Brain pericyte (primary cell): ENCODE data around the gene JADE1.

Experiments used
- DNase-seq: peaks from one replicate; pipeline ENCODE4 v3.0.0-alpha.2; 2012; ENCODE audit warnings: low read depth, low spot score

The JADE1 gene

DNA sequence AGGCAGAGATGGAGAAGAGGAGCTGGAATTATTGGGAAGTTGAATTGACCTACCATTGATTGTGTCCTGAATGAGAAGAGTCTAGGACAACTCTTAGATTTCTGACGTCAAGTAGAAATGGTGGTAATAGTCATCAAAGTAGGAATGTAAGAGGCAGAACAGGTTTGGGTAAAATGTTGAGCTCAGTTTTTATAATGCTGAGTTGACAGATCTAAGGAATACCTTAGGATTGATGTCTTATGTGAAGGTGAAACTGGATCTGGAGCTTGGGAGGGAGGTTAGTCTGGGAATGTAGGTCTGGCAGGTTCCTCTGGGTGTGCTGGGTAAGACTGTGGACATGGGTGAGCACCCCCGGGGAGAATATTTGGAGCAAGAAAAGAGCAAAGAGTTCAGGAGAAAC is 31.9 kb downstream of the JADE1 start:
- DNase-seq, result no peak

- peak; percentile 90 for DNase-seq
Observed at GRCh38 chr4:128844931-128845330, 35.4 kb downstream of the JADE1 start.

DNA sequence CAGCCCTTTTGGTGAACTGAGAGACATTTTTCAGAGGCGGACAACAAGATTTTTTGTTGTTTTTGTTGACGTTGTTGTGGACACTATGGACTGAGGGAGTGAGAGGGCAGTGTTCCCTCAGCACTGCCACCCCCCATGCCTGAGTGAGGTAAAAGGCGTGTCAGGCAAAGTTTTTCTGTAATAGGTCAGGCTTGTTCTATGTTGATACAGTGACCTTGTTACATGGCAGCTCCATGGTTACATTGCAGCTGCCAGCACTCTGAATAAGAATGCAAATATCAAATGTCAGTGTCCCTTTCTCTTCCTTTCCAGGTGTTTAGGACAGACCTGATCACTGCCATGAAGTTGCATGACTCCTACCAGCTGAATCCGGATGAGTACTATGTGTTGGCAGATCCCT is 36.6 kb downstream of the JADE1 start:
- no peak for DNase-seq

DNA sequence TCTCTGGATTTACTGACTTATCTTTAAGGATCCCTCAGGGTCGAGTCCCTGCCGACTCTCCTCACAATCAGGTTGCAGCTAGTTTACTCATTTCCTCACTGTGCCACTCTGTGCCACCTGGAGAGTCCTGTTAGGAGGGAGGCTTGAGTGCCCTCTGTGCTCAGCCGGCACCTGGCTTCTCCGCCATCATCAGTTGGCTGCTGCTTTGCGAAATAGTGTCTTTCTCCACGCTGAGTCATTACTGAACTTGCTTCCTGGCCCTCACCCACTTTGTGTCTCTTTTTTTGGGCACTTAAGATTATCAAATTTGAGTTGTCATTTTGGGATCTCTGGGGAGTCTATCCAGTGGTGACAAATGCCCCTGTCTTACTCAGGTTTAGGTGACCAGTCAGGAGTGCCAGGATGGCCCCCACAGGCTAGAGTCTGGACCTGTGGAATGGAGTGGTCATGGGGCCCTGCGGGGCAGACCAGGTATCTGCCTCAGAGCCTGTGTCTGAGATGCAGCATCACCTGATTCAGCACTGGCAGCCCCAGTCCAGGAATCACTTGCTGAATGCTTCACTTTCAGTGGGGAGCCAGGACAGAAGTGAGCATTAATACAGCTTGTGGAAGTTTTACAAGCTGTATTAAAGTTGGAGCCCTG is 37.7 kb downstream of the JADE1 start:
- DNase-seq, result no peak

- DNase-seq, result peak; percentile 86
Observed at GRCh38 chr4:128848461-128848860, 39.0 kb downstream of the JADE1 start.

DNA sequence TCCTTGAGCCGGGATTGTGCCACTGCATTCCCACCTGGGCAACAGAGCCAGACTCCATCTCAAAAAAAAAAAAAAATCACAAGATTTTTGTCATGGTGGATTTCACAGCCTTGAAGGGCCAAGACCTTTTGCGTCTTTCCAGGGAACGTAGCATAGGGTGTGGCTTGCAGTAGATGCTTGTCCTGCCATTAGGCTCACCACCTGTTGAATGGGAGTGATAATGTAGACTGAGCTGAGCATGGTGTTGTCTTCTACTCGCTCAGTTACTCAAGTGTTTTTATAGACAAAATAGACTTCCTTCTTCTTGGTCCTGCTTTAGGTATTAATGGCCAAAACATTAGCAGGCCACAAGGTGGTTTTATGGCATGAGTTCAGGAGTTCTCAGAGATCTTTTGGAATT is 40.8 kb downstream of the JADE1 start:
- DNase-seq, result no peak

GRCh38 chr4:128853741-128854140 is 44.2 kb downstream of the JADE1 start:
- DNase-seq, result no peak

DNA sequence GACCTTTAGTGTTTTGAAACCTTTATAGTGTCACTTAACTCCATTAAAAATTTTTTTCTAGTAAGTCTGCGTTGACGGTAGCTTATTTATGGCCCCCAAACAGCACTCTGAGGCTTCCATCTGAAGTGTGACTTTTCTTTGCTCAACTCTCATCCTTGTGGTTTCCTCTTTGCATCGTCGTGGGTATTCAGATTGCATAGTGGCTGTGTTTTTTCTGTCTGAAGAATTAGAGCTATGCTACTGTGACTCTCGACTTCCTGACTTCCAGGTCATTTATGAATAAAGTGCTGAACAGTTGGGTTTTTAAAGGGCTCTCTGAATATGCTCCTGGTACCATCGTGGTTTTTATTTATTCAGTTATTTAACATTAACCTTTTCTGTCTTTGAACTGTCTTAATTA is 44.9 kb downstream of the JADE1 start:
- no peak for DNase-seq

DNA sequence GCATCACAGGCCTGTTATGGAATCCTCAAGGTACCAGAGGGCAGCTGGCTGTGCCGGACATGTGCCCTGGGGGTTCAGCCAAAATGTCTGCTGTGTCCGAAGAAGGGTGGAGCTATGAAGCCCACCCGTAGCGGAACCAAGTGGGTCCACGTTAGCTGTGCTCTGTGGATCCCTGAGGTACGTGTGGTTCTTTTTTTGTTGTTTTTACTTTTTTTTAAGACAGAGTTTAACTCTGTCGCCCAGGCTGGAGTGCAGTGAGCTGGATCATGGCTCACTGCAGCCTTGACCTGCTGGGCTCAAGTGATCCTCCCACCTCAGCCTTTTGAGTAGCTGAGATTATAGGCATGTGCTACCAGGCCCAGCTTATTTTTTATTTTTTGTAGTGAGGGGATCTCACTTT is 46.1 kb downstream of the JADE1 start:
- DNase-seq, result no peak

DNA sequence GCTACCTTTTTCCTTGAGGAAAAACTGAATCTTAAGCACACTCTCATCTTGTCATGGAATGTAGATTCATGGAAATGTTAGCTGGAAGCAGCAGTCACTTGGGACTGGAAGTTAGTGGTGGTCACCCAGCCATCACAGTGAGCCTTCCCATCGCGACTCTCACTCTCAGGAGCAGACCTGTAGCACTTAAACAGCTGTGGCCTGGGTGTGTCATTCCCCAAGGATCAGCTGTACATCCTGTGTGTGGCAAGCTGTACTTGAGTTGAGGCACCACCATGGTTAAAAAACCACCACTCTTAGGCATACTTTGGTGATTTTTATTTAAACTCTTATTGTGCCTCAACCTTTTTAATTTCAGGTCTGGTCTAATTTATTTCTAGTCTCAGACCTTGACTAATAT is 46.7 kb downstream of the JADE1 start:
- DNase-seq, result no peak

GRCh38 chr4:128858879-128859671 is 49.6 kb downstream of the JADE1 start:
- DNase-seq, result no peak

DNA sequence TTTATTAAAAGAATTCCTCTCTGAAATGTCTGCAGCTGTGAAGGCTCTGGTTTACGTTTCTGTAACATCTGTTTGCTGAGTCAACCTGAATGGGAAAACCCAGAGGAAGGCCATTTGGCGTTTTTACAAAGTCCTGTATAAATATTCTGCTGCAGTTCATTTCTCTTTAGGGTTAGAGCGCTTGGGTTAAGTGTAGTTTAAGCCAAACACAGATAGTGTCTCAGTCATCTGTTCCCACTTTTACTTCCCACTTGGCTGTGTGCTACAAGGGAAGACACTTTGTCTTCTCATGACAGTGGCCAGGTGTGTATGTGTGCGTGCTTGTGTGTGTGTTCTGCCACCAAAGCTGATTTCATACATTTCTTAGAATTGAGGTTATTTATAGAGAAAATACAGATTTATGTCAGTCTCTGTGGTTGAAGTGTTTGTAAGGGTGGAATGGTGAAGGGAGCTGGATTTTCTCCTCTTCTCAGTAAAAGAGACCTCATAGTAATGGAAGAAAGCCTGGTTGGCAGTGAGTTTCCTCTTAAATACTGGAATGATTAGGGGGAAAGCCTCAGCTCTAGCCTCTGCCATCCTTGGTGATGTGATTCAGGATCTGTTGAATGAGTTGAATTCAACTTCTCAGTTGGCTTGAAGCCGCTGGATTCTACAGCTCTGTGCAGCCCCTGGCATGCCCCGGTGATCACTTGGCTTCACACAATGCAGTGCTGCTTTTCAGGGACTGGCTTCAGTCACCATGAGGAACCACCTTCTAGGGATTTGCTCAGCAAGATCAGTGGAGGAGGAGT is 50.6 kb downstream of the JADE1 start:
- DNase-seq, result no peak

DNA sequence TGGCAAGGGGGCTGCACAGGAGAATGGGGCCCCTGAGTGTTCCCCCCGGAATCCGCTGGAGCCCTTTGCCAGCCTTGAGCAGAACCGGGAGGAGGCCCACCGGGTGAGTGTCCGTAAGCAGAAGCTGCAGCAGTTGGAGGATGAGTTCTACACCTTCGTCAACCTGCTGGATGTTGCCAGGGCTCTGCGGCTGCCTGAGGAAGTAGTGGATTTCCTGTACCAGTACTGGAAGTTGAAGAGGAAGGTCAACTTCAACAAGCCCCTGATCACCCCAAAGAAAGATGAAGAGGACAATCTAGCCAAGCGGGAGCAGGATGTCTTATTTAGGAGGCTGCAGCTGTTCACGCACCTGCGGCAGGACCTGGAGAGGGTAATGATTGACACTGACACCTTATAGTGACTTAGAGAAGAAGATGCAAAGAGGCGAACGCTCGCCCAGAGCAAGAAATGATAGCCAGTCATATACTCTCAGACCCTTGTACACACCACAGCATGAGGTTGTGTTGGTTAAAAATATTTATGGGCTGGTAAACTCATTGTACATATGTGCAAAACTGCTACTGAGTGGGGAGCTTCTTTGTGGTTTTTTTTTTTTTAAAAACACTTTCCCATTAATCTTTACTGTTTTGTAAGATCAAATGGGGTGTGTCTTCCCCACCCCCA is 52.5 kb downstream of the JADE1 start:
- no peak for DNase-seq

GRCh38 chr4:128862608-128863311 is 53.3 kb downstream of the JADE1 start:
- no peak for DNase-seq

GRCh38 chr4:128863312-128864075 is 54.0 kb downstream of the JADE1 start:
- DNase-seq, result peak; percentile 49

DNA sequence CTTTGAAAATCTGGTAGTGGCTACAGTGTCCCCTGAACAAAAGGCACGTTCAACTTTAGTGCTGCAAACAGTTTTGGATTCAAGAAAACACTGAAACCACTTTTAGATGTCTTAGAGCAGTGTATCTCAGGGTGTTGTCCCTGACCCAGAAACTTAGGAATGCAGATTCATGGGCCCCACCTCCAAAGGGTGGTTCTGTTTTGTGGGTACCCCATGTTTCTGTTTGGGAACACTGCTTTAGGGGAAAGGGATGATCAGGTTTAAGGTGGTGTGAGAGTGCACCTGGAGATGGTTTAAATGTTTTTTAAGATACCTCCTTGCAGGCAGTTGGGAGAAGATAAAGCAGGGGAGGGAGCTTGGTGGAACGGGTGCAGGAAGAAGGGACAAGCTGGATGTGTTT is 55.6 kb downstream of the JADE1 start:
- DNase-seq, result no peak

DNA sequence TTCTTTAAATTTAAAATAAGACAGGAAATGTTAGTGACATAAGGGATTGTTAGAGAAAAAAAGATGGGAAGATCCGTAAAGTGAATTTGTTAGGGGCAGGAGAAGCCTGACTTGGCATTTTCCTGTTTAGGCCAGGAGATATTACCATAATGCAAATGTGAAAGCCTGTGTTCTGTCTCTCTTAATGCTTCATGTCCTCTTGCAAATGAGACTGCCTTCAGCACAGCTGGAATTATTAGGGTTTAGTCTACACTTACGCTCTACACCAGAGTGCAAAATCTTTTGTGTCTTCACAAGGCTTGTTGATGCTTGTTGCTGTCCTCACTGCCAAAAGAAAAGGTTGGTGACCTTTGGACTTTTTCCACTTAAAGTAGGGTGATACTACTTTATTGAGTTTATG is 56.8 kb downstream of the JADE1 start:
- no peak for DNase-seq

DNA sequence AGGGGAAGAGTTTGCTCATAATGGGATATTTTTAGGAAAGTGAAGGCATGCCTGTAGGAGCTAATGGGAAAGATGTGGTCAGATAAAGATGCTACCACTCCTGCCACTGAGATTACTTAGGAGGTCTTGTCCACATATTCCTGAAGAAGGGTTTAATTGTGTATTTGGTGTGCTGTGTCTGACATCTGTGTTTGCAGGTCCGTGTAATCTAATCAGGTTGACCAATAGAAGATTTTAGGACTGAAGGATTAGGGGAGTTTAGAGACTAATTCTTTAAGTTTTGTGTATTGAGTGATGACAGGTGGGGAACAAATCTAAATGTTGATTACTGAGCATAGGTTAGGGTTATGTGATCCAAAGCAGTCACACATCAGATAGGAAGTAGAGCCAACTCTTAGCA is 57.2 kb downstream of the JADE1 start:
- no peak for DNase-seq

DNA sequence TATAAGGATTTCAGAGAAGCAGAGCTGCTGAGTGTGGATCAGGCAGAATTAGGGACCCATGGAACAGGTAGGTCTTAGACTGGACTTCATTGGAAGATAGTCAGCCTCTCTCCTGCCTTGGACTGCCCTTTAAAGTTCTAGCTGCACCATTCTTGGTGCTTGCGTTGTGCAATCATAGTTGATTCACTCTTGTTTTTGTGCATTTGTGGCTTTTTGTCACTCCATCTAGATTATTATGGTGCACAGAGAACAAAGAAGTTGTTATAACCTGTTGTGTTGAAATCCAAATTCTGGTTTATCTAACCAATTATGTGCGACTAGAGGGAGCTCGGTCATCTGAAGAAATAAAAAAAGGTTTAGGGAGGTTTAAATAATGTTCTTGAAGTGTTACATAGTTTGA is 59.3 kb downstream of the JADE1 start:
- DNase-seq, result no peak

DNA sequence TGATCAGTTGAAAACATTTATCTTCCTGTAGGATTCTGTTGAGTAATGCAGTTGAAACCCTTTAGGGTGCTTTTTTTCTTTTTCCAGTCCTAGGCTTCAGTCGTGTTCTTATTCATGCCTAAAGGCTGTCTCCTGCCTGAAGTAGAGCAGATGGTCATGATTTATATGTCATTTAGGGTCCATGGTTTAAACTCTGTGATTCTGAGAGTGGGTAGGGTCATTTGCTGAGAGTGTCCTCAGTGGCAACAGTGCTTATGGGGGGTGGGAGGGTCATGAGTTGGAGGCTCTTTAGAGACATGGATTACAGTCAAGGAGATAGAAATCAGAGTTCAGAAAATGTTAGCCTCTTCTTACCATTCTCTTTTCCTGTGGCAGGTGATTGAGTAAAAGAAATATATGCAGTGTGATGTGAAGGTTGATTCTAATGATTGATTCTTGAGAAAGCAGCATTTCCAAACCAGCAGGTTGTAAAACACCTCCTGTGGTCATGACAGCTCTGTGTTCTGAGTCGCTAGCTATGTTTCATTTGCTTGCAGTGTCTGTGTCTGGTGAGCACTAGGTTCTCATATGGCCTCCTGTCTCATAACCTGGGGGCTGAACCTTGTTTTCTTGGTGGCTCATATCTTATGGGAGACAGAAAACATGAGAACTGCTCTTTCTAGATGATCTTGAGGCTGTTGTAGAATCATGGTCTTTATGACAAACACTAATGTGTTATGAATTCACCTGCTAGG is 60.4 kb downstream of the JADE1 start:
- DNase-seq, result no peak
